Stimulated activated CD4-positive, alpha-beta T cell treated with anti-CD3 and anti-CD28 coated beads, Interleukin-1b, Interleukin-23, amount 100 ng/mL, for 48 hours (primary cell): ENCODE results near the gene CASS4.
"Not testable (repeated sequence)": the region's sequence is repeated elsewhere in the genome, so short reads cannot be mapped to it uniquely, and the experiment has no call there.

Experiments used
- DNase-seq: peaks from one replicate; pipeline ENCODE4 v3.0.0-alpha.2; 2020

CASS4 gene

GRCh38 chr20:56392881-56393482 lies 19.1 kb upstream of the CASS4 start:
- peak; percentile 18 for DNase-seq

GRCh38 chr20:56393653-56394052 lies 18.4 kb upstream of the CASS4 start:
- DNase-seq = no peak

GRCh38 chr20:56395166-56395565 lies 16.9 kb upstream of the CASS4 start:
- no peak for DNase-seq

GRCh38 chr20:56400001-56400640 lies 11.9 kb upstream of the CASS4 start:
- DNase-seq = peak; percentile 49

DNA sequence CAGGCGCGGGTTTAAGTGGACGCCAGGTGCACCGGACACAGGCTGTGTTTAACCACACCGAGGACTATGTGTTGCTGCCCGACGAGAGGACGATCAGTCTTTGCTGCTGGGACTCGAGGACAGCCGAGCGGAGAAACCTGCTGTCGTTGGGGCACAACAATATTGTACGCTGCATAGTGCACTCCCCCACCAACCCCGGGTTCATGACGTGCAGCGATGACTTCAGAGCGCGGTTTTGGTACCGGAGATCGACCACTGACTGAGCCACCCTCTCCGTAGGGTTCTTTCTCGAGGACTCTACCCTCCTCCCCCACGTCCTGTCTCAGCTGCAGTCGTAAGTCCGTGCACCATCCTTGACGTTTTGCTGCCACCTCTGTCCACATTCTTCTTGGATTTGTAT lies 8.6 kb upstream of the CASS4 start:
- DNase-seq = no peak

DNA sequence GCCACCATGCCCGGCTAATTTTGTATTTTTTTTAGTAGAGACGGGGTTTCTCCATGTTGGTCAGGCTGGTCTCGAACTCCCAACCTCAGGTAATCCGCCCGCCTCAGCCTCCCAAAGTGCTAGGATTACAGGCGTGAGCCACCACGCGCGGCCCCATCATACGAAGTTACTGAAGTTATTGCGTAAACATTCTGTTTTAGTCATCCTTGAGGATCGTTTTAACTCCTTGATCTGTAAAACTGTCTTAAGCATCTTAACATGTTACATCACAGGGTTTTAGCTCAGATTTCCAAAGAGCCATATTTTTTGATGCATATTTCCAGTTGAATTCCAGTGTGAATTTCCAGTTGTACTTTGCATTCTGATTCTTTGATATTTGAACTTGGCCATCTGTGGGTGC lies 6.7 kb upstream of the CASS4 start:
- DNase-seq = not testable (repeated sequence)

- no peak for DNase-seq
These were observed 5.2 kb upstream of the CASS4 start for GRCh38 chr20:56406910-56407309.

GRCh38 chr20:56409521-56409920 lies 2.5 kb upstream of the CASS4 start:
- no peak for DNase-seq

GRCh38 chr20:56409956-56410355 lies 2.1 kb upstream of the CASS4 start:
- no peak for DNase-seq

GRCh38 chr20:56411287-56411686 lies 773 bp upstream of the CASS4 start:
- not testable (repeated sequence) for DNase-seq

- DNase-seq = no peak
These were observed 372 bp downstream of the CASS4 start for GRCh38 chr20:56412473-56412790.

DNA sequence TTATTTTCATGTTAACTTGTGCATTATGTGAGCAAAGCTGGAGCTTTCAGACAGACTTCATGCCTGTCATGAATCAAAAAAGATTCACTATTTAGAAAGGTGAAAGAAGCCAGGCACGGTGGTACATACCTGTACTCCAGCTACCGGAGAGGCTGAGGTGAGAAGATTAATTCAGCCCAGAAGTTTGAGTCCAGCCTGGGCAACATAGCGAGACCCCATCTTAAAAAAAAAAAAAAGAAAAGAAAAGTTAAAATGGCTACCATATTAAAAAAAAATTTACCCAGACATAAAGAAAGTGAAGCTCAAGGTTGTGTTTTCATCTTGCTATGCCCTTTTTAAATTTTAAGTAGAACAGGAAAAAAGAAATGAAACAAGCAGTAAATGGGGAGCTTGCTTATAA lies 889 bp downstream of the CASS4 start:
- DNase-seq = no peak

DNA sequence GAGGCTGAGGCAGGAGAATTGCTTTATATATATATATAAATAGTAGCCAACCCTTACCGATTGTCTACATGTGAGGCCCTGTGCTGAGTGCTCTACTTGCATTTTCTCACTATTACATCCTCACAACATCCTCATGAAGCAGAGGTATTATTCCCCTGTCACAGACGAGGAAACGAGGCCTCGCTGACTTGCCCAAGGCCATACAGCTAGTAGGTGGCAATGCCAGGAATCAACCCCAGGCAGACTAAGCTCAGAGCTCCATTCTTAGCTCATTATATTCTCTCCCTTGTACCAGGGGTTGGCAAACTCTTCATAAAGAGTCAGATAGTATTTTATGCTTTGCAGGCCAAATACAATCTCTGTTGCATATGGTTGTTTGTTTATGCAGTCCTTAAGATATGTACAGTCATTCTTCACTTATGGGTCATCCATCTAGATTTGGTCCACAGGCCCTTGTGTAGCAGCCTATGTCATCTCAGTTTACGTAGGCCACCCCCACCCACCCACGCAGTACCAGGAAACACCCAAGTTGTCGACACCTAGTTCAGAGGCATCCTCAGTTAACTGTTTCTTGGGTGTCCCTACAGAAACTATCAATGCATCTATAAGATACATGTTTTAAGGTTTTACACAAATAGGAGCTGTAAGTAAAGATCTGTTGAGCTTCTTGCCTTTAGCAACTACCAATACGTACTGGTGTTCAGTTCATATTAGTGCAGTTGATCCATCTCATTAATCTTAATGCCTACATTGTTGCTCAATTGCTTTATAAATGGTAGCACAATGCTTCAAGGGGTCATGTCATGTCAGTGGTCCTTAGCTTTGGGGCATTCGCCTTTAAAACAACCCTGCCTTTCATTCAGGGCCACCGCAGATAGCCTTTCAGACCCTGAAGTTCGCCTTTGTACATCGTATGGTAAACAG lies 3.0 kb downstream of the CASS4 start:
- DNase-seq = peak; percentile 77

DNA sequence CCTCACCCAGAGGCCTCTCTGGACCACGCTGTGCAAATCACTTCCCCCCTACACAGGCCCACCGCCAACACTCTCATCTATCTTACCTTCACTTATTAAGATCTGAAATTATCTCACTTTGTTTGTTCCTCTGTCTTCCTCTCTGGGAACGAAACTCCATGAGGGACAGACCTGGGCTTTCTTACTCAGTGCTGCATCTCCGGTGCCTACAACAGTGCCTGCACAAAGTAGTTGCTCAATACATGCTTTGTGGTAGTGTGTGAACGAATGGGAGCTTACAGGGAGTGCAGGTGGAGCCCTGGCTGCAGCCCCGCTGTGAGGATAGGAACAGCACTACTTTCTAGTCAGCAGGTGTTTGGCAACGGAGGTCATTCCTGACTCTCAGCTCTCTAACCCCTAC lies 5.3 kb downstream of the CASS4 start:
- DNase-seq = no peak

DNA sequence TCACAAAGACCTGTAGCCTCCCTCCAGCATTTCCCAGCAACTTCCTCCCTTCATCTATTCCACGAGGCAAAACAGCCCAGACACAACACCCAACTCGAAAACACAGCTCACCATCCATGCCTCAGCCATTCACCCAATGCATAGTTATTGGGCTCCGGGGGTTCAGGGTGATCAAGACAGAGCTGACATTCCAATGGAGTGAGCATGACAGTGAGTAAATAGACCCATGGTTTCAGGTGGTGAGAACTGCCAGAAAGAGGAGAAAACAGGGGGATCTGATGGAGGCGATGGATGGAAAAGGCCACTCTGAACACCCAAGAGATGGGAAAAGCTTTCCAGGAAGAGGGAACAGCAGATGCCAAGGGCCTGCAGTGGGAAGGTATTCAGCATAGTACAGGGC lies 5.9 kb downstream of the CASS4 start:
- DNase-seq = no peak

GRCh38 chr20:56418385-56418861 lies 6.4 kb downstream of the CASS4 start:
- no peak for DNase-seq

DNA sequence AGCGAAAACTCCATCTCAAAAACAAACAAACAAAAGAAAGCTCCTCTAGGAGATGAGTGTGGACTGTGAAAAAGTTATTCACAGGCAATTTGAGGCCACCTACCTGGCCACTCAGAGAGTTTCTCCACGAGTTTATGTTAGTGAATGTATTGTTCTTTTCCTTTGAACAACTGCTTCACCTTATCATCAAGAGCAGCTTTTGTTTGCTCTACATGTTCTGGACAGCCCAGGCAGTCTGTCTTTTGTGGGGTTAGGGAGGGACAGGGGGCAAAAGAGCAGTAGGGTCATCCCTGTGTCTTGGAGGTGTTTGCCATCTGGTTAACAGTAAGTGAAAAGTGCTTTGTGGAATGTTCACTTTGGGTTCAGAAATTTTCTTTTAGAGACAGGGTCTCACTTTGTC lies 8.0 kb downstream of the CASS4 start:
- DNase-seq = no peak

DNA sequence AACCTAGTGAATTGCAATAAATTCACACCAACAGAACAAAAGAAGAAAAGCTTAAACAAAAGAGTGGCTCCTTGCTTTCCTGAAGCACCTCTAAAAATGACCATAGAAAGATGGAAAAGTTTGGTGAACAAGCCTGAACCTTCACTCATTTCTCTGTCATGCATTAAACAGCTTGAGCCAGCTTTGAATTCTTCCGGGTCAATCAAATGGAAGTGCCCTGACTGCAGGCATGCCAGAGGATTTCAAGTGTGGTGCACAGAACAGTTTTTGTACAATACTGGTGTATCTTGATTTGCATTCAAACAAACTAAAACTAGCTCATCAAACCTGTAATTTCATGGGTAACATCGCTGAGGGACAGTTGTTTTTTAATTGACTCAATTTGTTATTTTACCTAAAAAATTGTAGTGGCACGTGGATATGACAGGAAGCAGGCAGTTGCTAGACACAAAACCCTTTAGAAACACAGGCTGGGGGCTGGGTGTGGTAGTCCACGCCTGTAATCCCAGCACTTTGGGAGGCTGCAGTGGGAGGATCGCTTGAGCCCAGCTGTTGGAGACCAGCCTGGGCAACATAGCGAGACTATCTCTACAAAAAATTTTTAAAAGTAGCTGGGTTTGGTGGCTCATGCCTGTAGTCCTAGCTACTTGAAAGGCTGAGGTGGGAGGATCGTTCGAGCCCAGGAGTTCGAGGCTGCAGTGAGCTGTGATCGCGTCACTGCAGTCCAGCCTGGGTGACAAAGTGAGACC lies 9.1 kb downstream of the CASS4 start:
- DNase-seq = no peak

DNA sequence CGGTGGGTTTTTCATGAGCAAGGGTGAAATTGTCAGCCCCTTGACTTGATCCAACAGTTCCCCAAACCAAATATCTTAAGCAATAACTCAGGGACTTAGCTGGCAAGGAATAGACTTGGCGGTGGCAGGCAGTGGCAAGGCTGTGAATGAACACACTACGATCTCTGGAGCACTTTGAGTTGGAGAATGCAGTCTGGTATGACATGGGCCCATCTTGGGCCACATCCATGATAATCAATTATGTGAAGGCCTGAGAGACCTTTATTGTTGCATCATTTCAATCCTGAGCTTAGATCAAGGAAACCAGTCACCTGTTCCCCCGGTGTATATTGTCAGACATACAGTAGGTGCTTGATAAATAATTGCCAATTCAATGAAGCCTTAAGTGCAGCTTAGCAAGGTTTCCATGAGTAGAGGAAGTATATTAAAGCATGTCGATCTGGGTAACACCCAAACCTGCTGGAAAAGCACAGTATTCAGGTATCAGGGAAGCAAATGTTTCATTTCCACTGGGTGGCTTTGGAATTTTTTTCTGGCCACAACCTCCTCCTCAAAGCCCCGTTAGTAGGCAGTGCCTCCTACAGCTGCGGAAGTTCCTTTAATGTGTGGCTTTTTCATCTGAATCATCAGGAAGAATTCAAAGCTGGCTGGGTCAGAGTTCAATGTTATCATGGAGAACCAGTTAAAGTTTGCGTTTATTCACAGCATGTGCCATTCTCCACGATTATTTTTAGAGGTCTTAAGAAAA lies 10.2 kb downstream of the CASS4 start:
- DNase-seq = no peak

GRCh38 chr20:56422824-56423189 lies 10.7 kb downstream of the CASS4 start:
- no peak for DNase-seq

- DNase-seq = no peak
These were observed 11.2 kb downstream of the CASS4 start for GRCh38 chr20:56423211-56423610.

GRCh38 chr20:56423886-56424285 lies 11.8 kb downstream of the CASS4 start:
- no peak for DNase-seq

DNA sequence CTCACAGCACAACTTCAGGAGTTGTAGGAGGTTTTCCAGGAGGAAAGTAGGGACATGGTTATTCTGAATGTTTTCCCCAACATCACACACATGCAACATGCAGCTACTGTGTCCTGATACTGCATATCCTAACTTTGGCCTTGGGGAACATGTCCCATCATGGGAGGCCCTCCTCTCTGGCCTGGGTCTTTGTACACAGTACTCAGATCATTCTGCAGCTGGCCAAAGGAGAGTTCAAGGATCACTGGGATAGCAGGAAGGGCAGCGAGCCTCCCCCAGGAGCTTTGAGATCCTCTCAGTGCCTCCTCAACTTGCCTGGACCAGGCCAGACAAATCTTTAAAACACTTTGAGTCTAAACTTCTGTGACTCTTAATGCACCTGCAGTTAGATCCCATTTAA lies 12.9 kb downstream of the CASS4 start:
- DNase-seq = no peak
